Type B pancreatic cell (in vitro differentiated cells): ENCODE results near the gene TMEM212. TPM values are rescaled to one million over a fixed set of nuclear protein-coding genes. Genes with fewer than 3 reads are reported as not detected.

Source experiments
- DNase-seq: peaks from one replicate; pipeline ENCODE4 v3.0.0; 2021; ENCODE audit warnings: mixed read lengths; ENCODE audit not compliant: unreplicated experiment; ENCODE audit errors: extremely low spot score
- H3K27ac Mint-ChIP-seq: 2 replicates; pipeline ENCODE4 v1.8.0; 2021; ENCODE audit warnings: mild to moderate bottlenecking, mixed read lengths
- H3K27me3 Mint-ChIP-seq: 2 replicates; pipeline ENCODE4 v1.8.0; 2021; ENCODE audit warnings: mixed read lengths
- H3K36me3 Mint-ChIP-seq: 2 replicates; pipeline ENCODE4 v1.8.0; 2021; ENCODE audit warnings: mixed read lengths
- H3K4me1 Mint-ChIP-seq: one replicate; pipeline ENCODE4 v1.8.0; 2021; ENCODE audit warnings: mixed read lengths; ENCODE audit not compliant: unreplicated experiment
- H3K4me3 Mint-ChIP-seq: 2 replicates; pipeline ENCODE4 v1.8.0; 2021; ENCODE audit warnings: mild to moderate bottlenecking, mixed read lengths
- H3K9me3 Mint-ChIP-seq: 2 replicates; pipeline ENCODE4 v1.8.0; 2021; ENCODE audit warnings: mixed read lengths
- CTCF ChIP-seq: fragments of 200-600 bp; sonication (generic); conservative IDR thresholded peaks from 2 replicates; pipeline ENCODE4 v1.5.0; 2021; ENCODE audit warnings: antibody characterized with exemption, mild to moderate bottlenecking
- total RNA-seq: library from RNA; stranded (reverse); gene quantifications from 2 replicates; pipeline ENCODE4 v1.2.1, GENCODE V29; 2021; ENCODE audit warnings: low replicate concordance

The TMEM212 gene
- total RNA-seq, 1 donor from 2014 or later: not detected

- Mint-ChIP-seq H3K4me3 (no peak overlapping the region), H3K4me1 (peaks cover 35% of the 10 kb centered on the region), H3K27me3 (peaks cover 4% of the 10 kb centered on the region), H3K27ac (no peak overlapping the region), H3K36me3 (no peaks in the 10 kb centered on the region), H3K9me3 (no peaks in the 10 kb centered on the region)
- no peak for DNase-seq
- no peak for TF ChIP-seq CTCF
Observed at GRCh38 chr3:171827836-171828458, 15.2 kb upstream of the TMEM212 start.

DNA sequence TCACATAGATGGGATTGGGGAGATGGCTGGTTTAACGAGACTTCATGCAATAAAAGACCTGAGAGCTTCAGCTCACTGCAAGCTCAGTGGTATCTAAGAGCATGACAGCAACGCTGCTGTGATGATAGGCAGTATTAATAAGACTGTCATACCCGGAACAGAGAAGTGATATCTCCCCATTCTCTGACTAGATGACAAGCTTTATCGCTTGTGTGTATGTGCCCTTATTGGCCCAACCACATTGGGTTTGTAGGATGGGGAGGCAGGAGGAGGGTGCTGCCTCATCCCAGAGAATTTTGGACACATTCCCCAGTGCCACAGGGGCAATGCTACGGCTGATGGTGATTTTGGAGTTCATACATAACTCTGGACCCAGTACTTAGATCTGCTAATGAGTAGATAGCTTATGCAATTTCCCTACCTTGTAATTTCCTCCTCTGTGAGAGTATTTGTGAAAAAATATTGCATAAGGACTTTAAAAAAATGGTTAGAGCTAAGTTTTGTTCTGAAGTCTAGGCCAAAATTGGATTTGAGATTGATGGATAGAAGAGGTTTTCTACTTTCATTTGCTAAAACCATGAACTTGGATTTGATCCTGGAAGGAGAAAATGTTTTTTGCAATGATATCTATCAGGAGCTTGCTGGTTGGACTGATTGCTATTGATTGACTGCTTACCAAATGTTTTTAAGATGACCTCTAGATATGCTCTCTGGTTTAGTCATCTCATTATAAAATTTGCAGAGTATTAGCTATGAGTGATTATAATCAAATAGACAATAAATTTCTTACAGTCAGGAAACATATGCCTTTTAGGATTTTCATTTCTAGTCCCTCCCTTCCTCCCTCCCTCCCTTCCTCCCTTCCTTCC is 14.0 kb upstream of the TMEM212 start:
- no peak for DNase-seq
- Mint-ChIP-seq H3K4me1 (peaks cover 38% of the 10 kb centered on the region), H3K4me3 (no peak overlapping the region), H3K27ac (no peak overlapping the region), H3K36me3 (no peaks in the 10 kb centered on the region), H3K27me3 (peaks cover 4% of the 10 kb centered on the region), H3K9me3 (no peaks in the 10 kb centered on the region)
- TF ChIP-seq CTCF: no peak

DNA sequence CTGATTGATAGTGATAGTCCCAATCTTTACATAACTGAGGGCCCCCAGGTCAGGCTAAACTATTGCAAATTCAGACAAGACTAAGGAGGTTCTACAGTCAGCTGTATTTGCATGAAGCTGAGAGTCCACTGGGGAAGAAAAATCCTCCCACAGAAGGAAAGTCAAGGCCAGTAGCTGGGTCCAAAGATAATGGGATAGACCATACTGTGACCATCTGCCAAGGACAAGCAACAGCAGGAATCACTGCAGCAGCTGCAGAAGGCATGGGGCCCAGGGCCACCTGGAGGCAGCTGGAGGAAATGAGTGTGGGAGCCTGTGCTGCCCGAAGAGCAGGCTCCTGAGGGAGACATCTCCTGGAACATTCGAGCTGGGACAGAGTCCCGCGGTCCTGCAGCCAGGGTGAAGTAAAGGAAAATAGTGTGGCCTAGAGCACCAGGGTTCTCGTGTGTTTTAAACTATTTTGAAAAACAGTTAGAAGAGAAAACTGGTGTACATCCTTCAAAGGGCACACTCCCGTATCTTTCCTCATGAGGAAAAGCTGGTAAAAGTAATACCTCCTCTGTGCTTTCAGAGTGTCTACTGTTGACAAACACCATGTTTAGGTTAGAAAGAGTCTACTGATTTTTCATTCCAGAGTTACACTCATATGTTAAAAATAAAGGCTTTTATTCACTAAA is 13.2 kb upstream of the TMEM212 start:
- no peak for DNase-seq
- Mint-ChIP-seq H3K4me1 (peaks cover 40% of the 10 kb centered on the region), H3K27me3 (peaks cover 3% of the 10 kb centered on the region), H3K4me3 (no peak overlapping the region), H3K27ac (no peak overlapping the region), H3K36me3 (no peaks in the 10 kb centered on the region), H3K9me3 (no peaks in the 10 kb centered on the region)
- TF ChIP-seq CTCF: peak; percentile 74

- Mint-ChIP-seq H3K4me1 (peaks cover 35% of the 10 kb centered on the region), H3K9me3 (no peaks in the 10 kb centered on the region)
Observed at GRCh38 chr3:171830518-171830875, 12.7 kb upstream of the TMEM212 start.

DNA sequence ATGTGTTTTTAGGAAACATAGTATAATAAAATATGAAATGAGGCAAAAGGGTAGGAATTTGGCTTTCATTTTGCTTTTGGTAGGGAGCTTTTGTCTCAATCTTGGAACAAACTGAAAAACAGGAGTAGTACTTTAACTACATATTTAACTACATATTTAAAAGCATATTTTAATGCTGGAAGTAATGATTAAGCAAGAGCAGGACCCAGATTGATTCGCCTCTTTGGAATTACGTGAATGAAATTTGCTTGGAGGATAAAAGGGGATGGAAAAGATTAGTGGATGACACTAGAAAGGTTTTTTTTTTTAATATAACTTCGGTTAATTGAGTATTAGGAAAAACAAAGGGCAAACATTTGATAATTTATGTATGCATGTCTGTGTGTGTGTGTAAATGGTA is 11.2 kb upstream of the TMEM212 start:
- Mint-ChIP-seq H3K4me1 (peaks cover 30% of the 10 kb centered on the region), H3K27ac (no peak overlapping the region), H3K27me3 (no peaks in the 10 kb centered on the region)

More at GRCh38 chr3:171830518-171830875, 12.7 kb upstream of the TMEM212 start:
- TF ChIP-seq CTCF: no peak
- no peaks in the 10 kb centered on the region for H3K27me3 Mint-ChIP-seq
- H3K27ac Mint-ChIP-seq: no peak overlapping the region
- no peak overlapping the region for H3K4me3 Mint-ChIP-seq
- H3K36me3 Mint-ChIP-seq: no peaks in the 10 kb centered on the region
- DNase-seq: no peak

More for the DNA sequence above, 11.2 kb upstream of the TMEM212 start:
- Mint-ChIP-seq H3K36me3 (no peaks in the 10 kb centered on the region), H3K4me3 (no peak overlapping the region), H3K9me3 (no peaks in the 10 kb centered on the region)
- no peak for DNase-seq
- TF ChIP-seq CTCF: no peak
